OCI-LY7 (cell line): Measurements from ENCODE around the gene GAR1. TPM values are rescaled to one million over a fixed set of nuclear protein-coding genes. Genes with fewer than 3 reads are reported as not detected.

ENCODE experiments used
- BruUV-seq: library from RNA; stranded (reverse); fragments of 400-500 nt; replicated peaks from 2 replicates; lab custom pipeline; 2021; lab: Mats Ljungman, UMichigan
- CTCF ChIA-PET: fragments of 300-600 bp; sonication (Branson Sonifier 250); formaldehyde crosslinking; loops from one replicate; lab custom pipeline; 2022; ENCODE audit warnings: antibody characterized with exemption; ENCODE audit not compliant: unreplicated experiment; lab: Charles Lee
- POLR2A ChIA-PET: fragments of 300-600 bp; sonication (Branson Sonifier 250); formaldehyde crosslinking; loops from one replicate; lab custom pipeline; 2022; ENCODE audit warnings: antibody characterized with exemption; lab: Charles Lee
- DNase-seq: peaks from one replicate; pipeline ENCODE4 v3.0.0-alpha.2; 2015; ENCODE audit warnings: low spot score
- H2AFZ ChIP-seq: fragments of 200-600 bp; sonication (generic), shearing (Covaris generic); 2 replicates; pipeline ENCODE4 v1.6.1; 2014; ENCODE audit warnings: mild to moderate bottlenecking, antibody characterized with exemption, low read length, moderate library complexity
- H3K27ac ChIP-seq: fragments of 200-600 bp; sonication (generic); 2 replicates; pipeline ENCODE4 v1.5.1; 2014; ENCODE audit warnings: mixed run types, low read depth, mild to moderate bottlenecking, moderate library complexity, low read length, inconsistent platforms; ENCODE audit not compliant: poor library complexity, severe bottlenecking
- H3K36me3 ChIP-seq: fragments of 200-600 bp; sonication (generic); 2 replicates; pipeline ENCODE4 v1.6.1; 2014; ENCODE audit warnings: mild to moderate bottlenecking, antibody characterized with exemption, low read length, moderate library complexity, mixed read lengths; ENCODE audit not compliant: insufficient read depth
- H3K4me1 ChIP-seq: fragments of 200-600 bp; sonication (generic); 2 replicates; pipeline ENCODE4 v1.5.1; 2014; ENCODE audit warnings: mild to moderate bottlenecking, low read length; ENCODE audit not compliant: insufficient read depth, poor library complexity, severe bottlenecking
- H3K4me2 ChIP-seq: fragments of 200-600 bp; sonication (generic); 2 replicates; pipeline ENCODE4 v1.6.1; 2014; ENCODE audit warnings: mild to moderate bottlenecking, low read length
- H3K4me3 ChIP-seq: fragments of 200-600 bp; sonication (generic); 2 replicates; pipeline ENCODE4 v1.5.1; 2014; ENCODE audit warnings: mild to moderate bottlenecking, low read depth, low read length; ENCODE audit not compliant: poor library complexity, severe bottlenecking
- H3K79me2 ChIP-seq: fragments of 200-600 bp; sonication (generic); 2 replicates; pipeline ENCODE4 v1.6.1; 2016; ENCODE audit warnings: low read depth, mild to moderate bottlenecking, low read length, moderate library complexity, mixed read lengths; ENCODE audit not compliant: insufficient read depth
- H3K9me2 ChIP-seq: fragments of 200-600 bp; sonication (generic); 2 replicates; pipeline ENCODE4 v1.6.1; 2016; ENCODE audit warnings: mild to moderate bottlenecking, low read length, mixed read lengths; ENCODE audit not compliant: insufficient read depth
- H3K9me3 ChIP-seq: fragments of 200-600 bp; sonication (generic); 2 replicates; pipeline ENCODE4 v1.6.1; 2014; ENCODE audit warnings: mild to moderate bottlenecking, mixed run types, low read length, mixed read lengths
- H4K20me1 ChIP-seq: fragments of 200-600 bp; sonication (generic); 2 replicates; pipeline ENCODE4 v1.6.1; 2014; ENCODE audit warnings: mild to moderate bottlenecking, antibody characterized with exemption, low read length, moderate library complexity, mixed read lengths; ENCODE audit not compliant: insufficient read depth
- CTCF ChIP-seq: fragments of 200-600 bp; sonication (generic); conservative IDR thresholded peaks from 2 replicates; pipeline ENCODE4 v1.5.1; 2014; ENCODE audit warnings: mild to moderate bottlenecking, antibody characterized with exemption, low read length, moderate library complexity, mixed read lengths
- EZH2phosphoT487 ChIP-seq: fragments of 200-600 bp; sonication (generic); IDR thresholded peaks from 2 replicates; pipeline ENCODE4 v1.6.1; 2018; ENCODE audit warnings: low read depth, borderline replicate concordance, mild to moderate bottlenecking, mixed run types, antibody characterized with exemption, low read length, moderate library complexity, mixed read lengths
- intact Hi-C: fragments of 100-400 bp; cut with micrococcal nuclease; formaldehyde crosslinking; loops from one replicate; pipeline ENCODE4 v1.10.0; 2022; ENCODE audit not compliant: unreplicated experiment
- total RNA-seq, 2 experiments: library from RNA; depleted of rRNA in 1 of 2; stranded (reverse); fragments of >200 nt in 1 of 2; shearing (Covaris generic) in 1 of 2; gene quantifications; 2 replicates each; pipeline ENCODE4 v1.2.3, GENCODE V29; 2014 to 2022

The GAR1 gene
- total RNA-seq, 2 experiments from 2014 or later, result 16.4 to 42.5 TPM

GRCh38 chr4:109810552-109811387 lies 4.8 kb upstream of the GAR1 start:
- POLR2A ChIA-PET, result no interaction called here
- Histone ChIP-seq H3K4me2 (no peak overlapping the region), H3K79me2 (peaks cover 4% of the 10 kb centered on the region; the same call in 1 of the 2 replicates), H4K20me1 (no peaks in the 10 kb centered on the region), H3K4me3 (no peak overlapping the region), H3K27ac (no peak overlapping the region), H3K4me1 (peaks cover 5% of the 10 kb centered on the region), H3K9me3 (no peaks in the 10 kb centered on the region), H2AFZ (no peak overlapping the region), H3K9me2 (no peaks in the 10 kb centered on the region), H3K36me3 (no peaks in the 10 kb centered on the region)
- no TSS peak for BruUV-seq
- no peak for TF ChIP-seq EZH2phosphoT487
- no peak for TF ChIP-seq CTCF
- DNase-seq, result no peak
- CTCF ChIA-PET, result no interaction called here
- intact Hi-C loops, result loop anchor here (10.0 kb wide), 1 partner anchor 384 kb away; the partner anchor contains the start of gene ELOVL6

- no TSS peak for BruUV-seq
- CTCF ChIA-PET, result no interaction called here
These were observed 3.9 kb upstream of the GAR1 start for GRCh38 chr4:109811707-109812106.

More at GRCh38 chr4:109811707-109812106, 3.9 kb upstream of the GAR1 start:
- DNase-seq, result no peak
- no peaks in the 10 kb centered on the region for H3K9me3 ChIP-seq
- POLR2A ChIA-PET, result no interaction called here
- H2AFZ ChIP-seq, result no peak overlapping the region; the same call in 1 of the 2 replicates
- no peak overlapping the region for H3K4me2 ChIP-seq
- H3K9me2 ChIP-seq, result no peaks in the 10 kb centered on the region
- peaks cover 9% of the 10 kb centered on the region for H3K4me1 ChIP-seq
- no peaks in the 10 kb centered on the region for H4K20me1 ChIP-seq
- peaks cover 13% of the 10 kb centered on the region for H3K79me2 ChIP-seq
- no peaks in the 10 kb centered on the region for H3K36me3 ChIP-seq
- H3K27ac ChIP-seq, result no peak overlapping the region
- no peak overlapping the region for H3K4me3 ChIP-seq
- intact Hi-C loops, result loop anchor here (10.0 kb wide), 1 partner anchor 383 kb away; the partner anchor contains the start of gene ELOVL6
- TF ChIP-seq CTCF, result no peak
- no peak for TF ChIP-seq EZH2phosphoT487
